BJ (cell line): ENCODE measurements around the gene NEU1. TPM values are rescaled to one million over a fixed set of nuclear protein-coding genes. Genes with fewer than 3 reads are reported as not detected.
"Not testable (repeated sequence)": the region's sequence is repeated elsewhere in the genome, so short reads cannot be mapped to it uniquely, and the experiment has no call there.

Source experiments
- CTCF ChIA-PET: fragments of 350-600 bp; formaldehyde crosslinking; extraction: SDS; loops from one replicate; lab custom pipeline; 2021; ENCODE audit warnings: antibody characterized with exemption, inconsistent platforms; lab: Yijun Ruan, JAX
- POLR2A ChIA-PET: fragments of 300-600 bp; sonication (Branson Sonifier 250); formaldehyde crosslinking; extraction: SDS; loops from one replicate; lab custom pipeline; 2021; ENCODE audit warnings: antibody characterized with exemption; lab: Charles Lee
- DNase-seq: peaks from one replicate; pipeline ENCODE4 v3.0.0-alpha.2; 2011; ENCODE audit warnings: low read depth
- H3K27me3 ChIP-seq: 2 replicates; pipeline ENCODE4 v1.6.0; 2011; ENCODE audit warnings: low read length; ENCODE audit not compliant: control insufficient read depth, insufficient read depth
- H3K36me3 ChIP-seq: 2 replicates; pipeline ENCODE4 v1.5.1; 2011; ENCODE audit warnings: low read length; ENCODE audit not compliant: control insufficient read depth, insufficient read depth
- H3K4me3 ChIP-seq: 2 replicates; pipeline ENCODE4 v1.5.1; 2011; ENCODE audit warnings: low read depth, mild to moderate bottlenecking, control low read depth, low read length
- polyA plus RNA-seq: library from polyadenylated mRNA; depleted of rRNA; stranded (reverse); fragments of >200 nt; gene quantifications from 2 replicates; pipeline ENCODE4 v1.2.3, GENCODE V29; 2011
- TF ChIP-seq, protein P1 (sequence below): IDR thresholded peaks from 2 replicates; pipeline ENCODE4 v1.5.1; 2011; ENCODE audit warnings: low read depth, mild to moderate bottlenecking, control low read depth, inconsistent platforms, low read length, moderate library complexity; ENCODE audit not compliant: insufficient read depth

Gene NEU1
- polyA plus RNA-seq, 1 experiment = 48.1 TPM

- ChIA-PET CTCF (no interaction called here), POLR2A (no interaction called here)
These were observed 6.7 kb upstream of the NEU1 start for GRCh38 chr6:31869343-31869742.

GRCh38 chr6:31868658-31868971 is 6.0 kb upstream of the NEU1 start:
- H3K27me3 ChIP-seq, H3K4me3 ChIP-seq, DNase-seq, POLR2A ChIA-PET, H3K36me3 ChIP-seq: not testable (repeated sequence)
- CTCF ChIA-PET = interaction anchor here (0.8 to 1.2 kb wide), 2 partner anchors 21 to 131 kb away, joined by 3 to 9 read pairs; no protein-coding TSS in a partner anchor

More at GRCh38 chr6:31869343-31869742, 6.7 kb upstream of the NEU1 start:
- Histone ChIP-seq H3K36me3 (no peaks in the 10 kb centered on the region), H3K27me3 (peaks cover 2% of the 10 kb centered on the region; the same call in 1 of the 2 replicates), H3K4me3 (no peak overlapping the region)
- TF ChIP-seq, protein P1, sequence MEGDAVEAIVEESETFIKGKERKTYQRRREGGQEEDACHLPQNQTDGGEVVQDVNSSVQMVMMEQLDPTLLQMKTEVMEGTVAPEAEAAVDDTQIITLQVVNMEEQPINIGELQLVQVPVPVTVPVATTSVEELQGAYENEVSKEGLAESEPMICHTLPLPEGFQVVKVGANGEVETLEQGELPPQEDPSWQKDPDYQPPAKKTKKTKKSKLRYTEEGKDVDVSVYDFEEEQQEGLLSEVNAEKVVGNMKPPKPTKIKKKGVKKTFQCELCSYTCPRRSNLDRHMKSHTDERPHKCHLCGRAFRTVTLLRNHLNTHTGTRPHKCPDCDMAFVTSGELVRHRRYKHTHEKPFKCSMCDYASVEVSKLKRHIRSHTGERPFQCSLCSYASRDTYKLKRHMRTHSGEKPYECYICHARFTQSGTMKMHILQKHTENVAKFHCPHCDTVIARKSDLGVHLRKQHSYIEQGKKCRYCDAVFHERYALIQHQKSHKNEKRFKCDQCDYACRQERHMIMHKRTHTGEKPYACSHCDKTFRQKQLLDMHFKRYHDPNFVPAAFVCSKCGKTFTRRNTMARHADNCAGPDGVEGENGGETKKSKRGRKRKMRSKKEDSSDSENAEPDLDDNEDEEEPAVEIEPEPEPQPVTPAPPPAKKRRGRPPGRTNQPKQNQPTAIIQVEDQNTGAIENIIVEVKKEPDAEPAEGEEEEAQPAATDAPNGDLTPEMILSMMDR = no peak
- no peak for DNase-seq

GRCh38 chr6:31865205-31866118 is 2.8 kb upstream of the NEU1 start:
- no peaks in the 10 kb centered on the region for H3K27me3 ChIP-seq
- TF ChIP-seq, protein P1 = no peak
- H3K36me3 ChIP-seq = no peaks in the 10 kb centered on the region
- CTCF ChIA-PET = interaction anchor here (0.7 to 2.6 kb wide), 3 partner anchors 23 to 87 kb away, joined by 3 to 6 read pairs (median 4); no protein-coding TSS in a partner anchor
- DNase-seq = no peak
- no peak overlapping the region for H3K4me3 ChIP-seq
- POLR2A ChIA-PET = no interaction called here

GRCh38 chr6:31864818-31865204 is 2.2 kb upstream of the NEU1 start:
- POLR2A ChIA-PET = no interaction called here
- CTCF ChIA-PET = interaction anchor here (1.0 to 2.6 kb wide), 2 partner anchors 24 to 88 kb away, joined by 4 to 6 read pairs; no protein-coding TSS in a partner anchor
- no peak for DNase-seq
- Histone ChIP-seq H3K36me3 (peaks cover 4% of the 10 kb centered on the region), H3K27me3 (no peaks in the 10 kb centered on the region), H3K4me3 (no peak overlapping the region)
- TF ChIP-seq, protein P1 = no peak

DNA sequence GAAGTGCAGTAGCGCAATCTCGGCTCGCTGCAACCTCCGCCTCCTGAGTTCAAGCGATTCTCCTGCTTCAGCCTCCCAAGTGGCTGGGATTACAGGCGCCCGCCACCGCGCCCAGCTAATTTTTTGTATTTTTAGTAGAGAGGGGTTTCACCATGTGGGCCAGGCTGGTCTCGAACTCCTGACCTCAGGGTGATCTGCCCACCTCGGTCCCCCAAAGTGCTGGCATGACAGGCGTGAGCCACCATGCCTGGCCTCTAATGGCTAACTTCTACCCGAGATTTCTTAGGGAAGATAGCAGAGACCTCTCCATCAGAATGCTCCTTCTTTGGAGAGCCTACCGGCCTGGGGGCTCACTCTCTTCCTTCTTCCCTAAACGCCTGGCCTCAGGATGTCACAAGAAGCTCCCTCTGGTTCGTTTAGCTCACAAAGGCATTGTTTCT is 1.5 kb upstream of the NEU1 start:
- POLR2A ChIA-PET, H3K27me3 ChIP-seq, DNase-seq, H3K36me3 ChIP-seq: not testable (repeated sequence)
- peak overlapping the region; percentile 66 for H3K4me3 ChIP-seq
- CTCF ChIA-PET = interaction anchor here (0.7 to 2.6 kb wide), 4 partner anchors 87 to 150 kb away, joined by 3 to 6 read pairs (median 5); no protein-coding TSS in a partner anchor

DNA sequence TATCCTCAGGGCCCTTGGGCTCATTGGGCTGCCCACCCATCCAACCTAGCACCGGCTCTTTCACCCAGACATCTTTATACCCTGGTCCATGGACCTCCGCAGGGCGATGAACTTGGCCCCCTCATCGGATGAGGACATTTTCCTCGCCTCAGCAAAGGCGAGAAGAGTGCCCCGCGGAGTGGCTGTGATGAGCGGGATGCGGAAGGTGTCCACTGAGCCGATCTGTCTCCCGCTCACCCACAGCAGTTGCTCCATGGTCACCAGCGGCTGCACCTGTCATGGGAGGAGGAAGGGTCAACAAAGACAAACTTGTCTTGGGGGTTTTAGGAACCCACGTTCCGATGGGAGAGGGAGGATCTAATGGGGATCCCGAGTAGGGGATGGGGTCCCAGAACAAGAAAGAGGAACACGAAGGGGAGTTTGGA is 690 bp downstream of the NEU1 start:
- ChIA-PET CTCF (no interaction called here), POLR2A (no interaction called here)
- TF ChIP-seq, protein P1 = no peak
- Histone ChIP-seq H3K36me3 (peaks cover 9% of the 10 kb centered on the region), H3K4me3 (peak overlapping the region; percentile 82), H3K27me3 (no peaks in the 10 kb centered on the region)
- no peak for DNase-seq
